Measurements from ENCODE around the gene PHF12.

PHF12 gene

GRCh38 chr17:28892024-28892423 lies 59.3 kb downstream of the PHF12 start:
- no peak for FAIRE-seq
- no peak for DNase-seq (ENCODE audit: insufficient read length, low spot score)
- no peak for TF ChIP-seq POLR2A (IDR thresholded peaks at IDR 0.05; ENCODE audit: low read depth, low read length)

- no peak for DNase-seq (ENCODE audit: insufficient read length, low spot score)
- TF ChIP-seq POLR2A (IDR thresholded peaks at IDR 0.05; ENCODE audit: low read depth, low read length) = no peak
- FAIRE-seq = no peak
These were observed 60.1 kb downstream of the PHF12 start for GRCh38 chr17:28891201-28891600.

DNA sequence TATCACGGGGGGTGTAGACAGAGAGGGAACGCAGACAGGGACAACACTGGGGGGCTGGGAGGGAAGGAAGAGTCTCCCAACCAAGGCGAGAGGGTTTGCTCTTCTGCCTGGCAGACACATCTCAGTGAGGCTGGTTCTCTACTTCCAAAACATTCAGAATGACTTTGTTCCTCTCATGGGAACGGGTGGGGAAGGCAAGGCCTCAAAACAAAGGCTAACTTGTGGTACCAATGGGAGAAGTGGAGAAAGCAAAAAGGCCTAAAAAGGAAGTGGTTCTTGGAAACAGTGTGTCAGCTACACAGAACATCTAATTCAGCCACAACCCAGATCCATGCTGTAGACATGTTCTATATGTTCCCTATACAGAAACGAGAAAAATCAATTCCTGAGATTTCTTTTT lies 61.3 kb downstream of the PHF12 start:
- DNase-seq (ENCODE audit: insufficient read length, low spot score) = no peak
- TF ChIP-seq POLR2A (IDR thresholded peaks at IDR 0.05; ENCODE audit: low read depth, low read length) = no peak
- FAIRE-seq = no peak

GRCh38 chr17:28888832-28889231 lies 62.5 kb downstream of the PHF12 start:
- TF ChIP-seq POLR2A (IDR thresholded peaks at IDR 0.05; ENCODE audit: low read depth, low read length) = no peak
- FAIRE-seq (no peak), DNase-seq (ENCODE audit: insufficient read length, low spot score) (no peak)

DNA sequence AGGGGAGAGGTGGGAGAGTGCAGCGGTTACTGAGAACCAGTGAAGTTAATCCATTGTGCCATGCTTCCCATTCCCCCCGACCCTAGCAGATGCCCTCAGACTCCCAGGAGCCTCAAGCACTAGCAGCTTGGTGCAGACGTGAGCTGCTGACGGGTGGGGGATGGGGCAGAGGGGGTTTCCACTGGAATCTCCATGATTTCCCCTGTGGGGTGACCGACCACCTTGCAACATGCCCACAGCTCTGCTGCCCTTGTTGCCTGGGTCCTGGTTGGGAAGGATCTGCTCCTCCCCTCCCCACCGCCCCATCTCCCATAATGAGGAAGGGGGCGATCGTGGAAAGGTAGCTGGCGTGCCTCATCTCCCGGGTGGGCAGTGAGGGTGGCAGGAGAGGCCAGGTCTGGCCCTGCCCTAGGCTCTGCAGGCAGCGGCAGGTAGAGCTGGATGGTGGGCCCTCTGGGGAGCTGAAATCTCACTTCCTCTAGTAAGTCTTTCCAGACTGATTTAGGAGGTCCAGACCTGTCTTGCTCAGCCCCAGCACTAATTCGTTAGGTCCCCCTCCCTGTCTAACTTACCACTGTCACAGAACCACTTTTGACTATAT lies 63.3 kb downstream of the PHF12 start:
- DNase-seq (ENCODE audit: insufficient read length, low spot score) (no peak), FAIRE-seq (no peak)
- TF ChIP-seq POLR2A (IDR thresholded peaks at IDR 0.05; ENCODE audit: low read depth, low read length) = no peak

- no peak for TF ChIP-seq POLR2A (IDR thresholded peaks at IDR 0.05; ENCODE audit: low read depth, low read length)
- no peak for DNase-seq (ENCODE audit: insufficient read length, low spot score)
- no peak for FAIRE-seq
These were observed 65.4 kb downstream of the PHF12 start for GRCh38 chr17:28885951-28886350.

GRCh38 chr17:28885363-28885762 lies 66.0 kb downstream of the PHF12 start:
- no peak for TF ChIP-seq POLR2A (IDR thresholded peaks at IDR 0.05; ENCODE audit: low read depth, low read length)
- FAIRE-seq (no peak), DNase-seq (ENCODE audit: insufficient read length, low spot score) (no peak)

GRCh38 chr17:28883967-28884702 lies 67.2 kb downstream of the PHF12 start:
- FAIRE-seq = no peak
- TF ChIP-seq POLR2A (IDR thresholded peaks at IDR 0.05; ENCODE audit: low read depth, low read length) = no peak
- no peak for DNase-seq (ENCODE audit: insufficient read length, low spot score)

DNA sequence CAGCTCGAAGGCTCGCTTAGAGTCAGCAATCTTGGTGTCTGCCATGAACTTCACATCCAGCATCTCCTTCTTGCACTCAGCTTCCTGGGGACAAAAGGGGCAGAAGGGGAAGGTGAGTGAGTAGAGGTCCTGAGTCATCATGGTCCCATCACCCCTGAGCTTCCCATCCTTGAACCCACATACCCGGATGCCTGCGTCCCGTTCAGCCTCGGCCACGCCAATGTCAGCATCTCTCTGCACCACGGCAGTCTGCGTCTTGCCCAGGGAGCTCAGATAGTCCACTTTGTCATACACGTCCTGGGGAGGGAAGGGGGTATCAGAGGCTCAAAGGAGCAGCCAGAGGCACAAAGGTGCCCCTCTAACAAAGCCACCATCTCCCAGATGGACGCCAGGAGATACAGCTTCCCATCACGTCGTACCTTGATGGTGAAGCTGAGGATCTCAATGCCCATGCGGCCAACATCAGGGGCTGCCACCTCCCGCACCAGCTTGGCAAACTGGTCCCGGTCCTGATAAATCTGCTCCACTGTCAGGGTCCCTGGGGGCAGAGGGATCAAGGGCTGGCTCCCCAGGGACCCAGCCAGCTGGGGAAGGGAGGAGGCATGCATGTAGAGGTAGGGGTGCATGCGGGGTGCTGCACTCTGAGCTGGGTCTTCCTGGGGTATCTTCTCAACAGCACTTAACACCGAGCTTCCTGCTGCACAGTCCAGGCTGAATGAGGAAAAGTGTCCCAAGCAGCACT lies 69.0 kb downstream of the PHF12 start:
- DNase-seq (ENCODE audit: insufficient read length, low spot score) (no peak), FAIRE-seq (no peak)
- TF ChIP-seq POLR2A (IDR thresholded peaks at IDR 0.05; ENCODE audit: low read depth, low read length) = no peak

GRCh38 chr17:28881533-28882056 lies 69.7 kb downstream of the PHF12 start:
- no peak for TF ChIP-seq POLR2A (IDR thresholded peaks at IDR 0.05; ENCODE audit: low read depth, low read length)
- no peak for DNase-seq (ENCODE audit: insufficient read length, low spot score)
- no peak for FAIRE-seq

GRCh38 chr17:28880572-28880945 lies 70.8 kb downstream of the PHF12 start:
- no peak for TF ChIP-seq POLR2A (IDR thresholded peaks at IDR 0.05; ENCODE audit: low read depth, low read length)
- FAIRE-seq = no peak
- DNase-seq (ENCODE audit: insufficient read length, low spot score) = no peak

DNA sequence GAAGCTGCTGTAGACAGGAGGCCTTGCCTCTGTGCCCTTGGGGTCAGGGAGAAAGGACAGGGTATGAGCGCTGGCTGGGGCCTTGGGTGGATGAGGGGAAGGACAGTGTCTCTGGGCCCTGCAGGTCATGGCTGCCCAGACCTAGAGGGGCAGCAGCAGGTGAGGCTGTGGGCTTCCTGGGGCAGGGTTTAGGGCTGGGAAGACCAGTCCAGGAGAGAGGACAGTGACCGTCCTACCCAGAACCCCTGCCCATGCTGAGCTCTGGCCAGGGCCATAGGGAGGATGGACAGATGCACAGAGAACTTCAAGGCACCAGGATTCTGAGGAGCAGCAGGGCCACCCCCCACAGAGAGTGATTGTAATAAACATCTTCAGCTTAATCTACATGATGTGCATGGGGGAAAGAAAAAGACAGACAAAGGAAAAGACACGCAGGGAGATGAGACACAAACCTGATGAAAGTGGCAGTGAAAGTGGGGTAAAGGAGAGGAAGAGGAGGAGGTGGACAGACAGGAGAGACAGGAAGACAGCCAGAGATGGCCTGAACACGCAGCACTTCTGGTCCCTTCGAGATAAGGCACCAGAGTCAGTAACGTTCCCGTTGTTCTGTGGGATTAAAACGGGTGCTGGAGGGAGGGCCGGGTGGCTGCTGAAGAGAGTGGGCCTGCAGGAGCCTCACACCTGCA lies 71.3 kb downstream of the PHF12 start:
- FAIRE-seq = no peak
- no peak for TF ChIP-seq POLR2A (IDR thresholded peaks at IDR 0.05; ENCODE audit: low read depth, low read length)
- DNase-seq (ENCODE audit: insufficient read length, low spot score) = no peak

GRCh38 chr17:28878981-28879380 lies 72.3 kb downstream of the PHF12 start:
- no peak for TF ChIP-seq POLR2A (IDR thresholded peaks at IDR 0.05; ENCODE audit: low read depth, low read length)
- FAIRE-seq (no peak), DNase-seq (ENCODE audit: insufficient read length, low spot score) (no peak)

Measured in H54 (cell line).